HG03354 (cell line): ENCODE results near the gene WWOX.

Source experiments
- ATAC-seq: cut with Tn5 transposase; IDR thresholded peaks from one replicate; pipeline ENCODE4 v1.9.1; 2021; ENCODE audit warnings: mild to moderate bottlenecking; ENCODE audit not compliant: unreplicated experiment, poor library complexity, severe bottlenecking

WWOX gene

DNA sequence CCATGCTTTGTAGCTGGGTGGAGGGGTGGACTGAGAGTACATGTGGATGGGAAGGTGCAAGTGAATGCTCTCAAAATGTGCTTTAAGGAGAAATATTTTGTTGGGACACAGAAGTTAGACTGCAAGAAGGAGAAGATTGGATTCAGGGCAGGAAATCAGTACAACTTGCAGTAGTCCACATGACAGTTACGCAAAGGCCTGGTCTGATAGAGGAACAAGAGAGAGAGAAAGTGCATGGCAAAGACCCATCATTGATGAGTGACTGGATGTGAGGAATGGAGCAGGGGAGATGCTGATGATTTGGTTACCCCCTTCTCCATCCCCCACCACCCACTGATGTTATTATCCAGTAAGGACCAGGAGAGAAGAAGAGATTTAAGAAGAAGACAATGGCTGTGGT, 1028.3 kb downstream of the WWOX start:
- no peak for ATAC-seq

DNA sequence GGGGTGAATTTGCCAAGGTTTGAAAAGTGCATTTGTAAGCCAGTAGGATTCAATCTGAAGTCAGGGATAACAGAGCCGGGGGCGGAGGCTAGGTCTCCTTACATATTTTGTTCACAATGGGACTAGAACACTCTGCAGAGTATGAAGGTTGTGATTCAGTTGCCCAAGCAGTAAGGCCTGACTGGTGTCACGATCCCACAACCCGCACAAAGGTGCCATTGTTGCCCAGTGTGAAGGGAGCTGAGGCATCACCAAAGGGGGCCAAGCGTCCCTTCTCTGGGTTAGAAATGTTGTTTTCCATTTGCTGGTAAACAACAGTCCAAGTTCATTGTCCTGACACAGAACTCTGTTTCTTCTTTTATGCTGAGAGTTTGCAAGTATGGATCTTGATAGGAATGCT, 1029.3 kb downstream of the WWOX start:
- no peak for ATAC-seq

DNA sequence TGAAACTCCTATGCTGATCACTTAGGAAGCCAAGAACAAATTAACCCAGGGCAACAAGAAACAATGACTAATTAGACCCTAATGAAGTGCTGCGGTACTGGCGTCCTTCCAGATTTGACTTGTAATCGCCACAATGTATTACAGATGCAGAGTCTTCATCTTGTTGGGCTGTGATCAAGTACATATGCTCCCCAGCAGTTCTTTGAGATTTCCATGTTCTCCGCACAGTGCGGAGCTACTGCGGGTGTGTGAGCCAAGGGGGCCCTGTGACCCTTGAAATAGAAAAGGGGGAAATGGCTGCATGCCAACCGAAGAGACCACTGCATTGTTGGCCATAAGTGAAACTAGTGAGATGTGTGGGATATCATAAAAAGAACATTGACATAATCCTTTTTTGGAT, 1031.2 kb downstream of the WWOX start:
- no peak for ATAC-seq

DNA sequence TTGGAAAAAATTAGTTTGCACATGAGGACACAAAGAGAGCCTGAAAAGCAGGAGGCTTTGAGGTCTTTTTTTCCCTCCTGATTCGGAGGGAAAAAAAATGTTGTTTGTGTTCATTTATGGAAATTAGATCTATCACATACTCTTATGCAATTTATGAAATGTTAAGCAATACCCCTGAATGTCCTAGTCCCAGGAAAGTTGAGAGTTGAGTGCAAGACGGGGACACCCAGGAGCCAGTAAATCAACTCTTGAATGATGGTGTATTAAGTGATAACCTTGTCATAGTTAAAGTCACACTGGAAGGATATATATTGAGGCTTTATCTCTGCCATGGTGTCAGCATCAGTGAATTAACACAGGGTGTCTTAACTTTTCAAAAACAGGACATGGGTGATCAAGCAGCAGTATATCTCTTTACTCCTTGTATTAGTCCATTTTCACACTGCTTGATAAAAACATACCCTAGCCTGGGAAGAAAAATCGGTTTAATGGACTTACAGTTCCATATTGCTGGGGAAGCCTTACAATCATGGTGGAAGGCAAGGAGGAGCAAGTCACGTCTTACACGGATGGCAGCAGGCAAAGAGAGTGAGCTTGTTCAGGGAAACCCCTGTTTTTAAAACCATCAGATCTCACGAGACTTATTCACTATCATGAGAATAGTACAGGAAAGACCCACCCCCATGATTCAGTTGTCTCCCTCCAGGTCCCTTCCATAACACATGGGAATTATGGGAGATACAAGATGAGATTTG, 1032.0 kb downstream of the WWOX start:
- ATAC-seq = no peak

DNA sequence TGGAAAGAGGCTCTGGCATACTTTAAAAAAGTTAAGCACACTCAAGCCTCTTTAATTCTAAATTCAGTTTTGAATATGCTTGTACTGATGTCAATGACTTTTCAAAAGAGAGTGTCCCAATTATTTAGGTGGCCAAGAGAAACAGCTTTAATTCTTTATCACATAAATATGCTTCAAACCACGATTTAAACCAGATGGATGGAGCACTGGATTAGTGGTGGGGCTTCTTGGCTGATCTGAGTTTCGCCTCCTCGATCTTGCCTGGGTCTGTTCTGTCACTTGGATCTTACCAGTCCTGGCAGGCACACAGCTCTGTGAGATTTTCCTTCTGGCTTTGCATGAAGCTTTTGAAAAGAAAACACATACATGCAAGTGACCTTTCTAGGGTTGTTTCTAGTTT, 1033.2 kb downstream of the WWOX start:
- no peak for ATAC-seq

DNA sequence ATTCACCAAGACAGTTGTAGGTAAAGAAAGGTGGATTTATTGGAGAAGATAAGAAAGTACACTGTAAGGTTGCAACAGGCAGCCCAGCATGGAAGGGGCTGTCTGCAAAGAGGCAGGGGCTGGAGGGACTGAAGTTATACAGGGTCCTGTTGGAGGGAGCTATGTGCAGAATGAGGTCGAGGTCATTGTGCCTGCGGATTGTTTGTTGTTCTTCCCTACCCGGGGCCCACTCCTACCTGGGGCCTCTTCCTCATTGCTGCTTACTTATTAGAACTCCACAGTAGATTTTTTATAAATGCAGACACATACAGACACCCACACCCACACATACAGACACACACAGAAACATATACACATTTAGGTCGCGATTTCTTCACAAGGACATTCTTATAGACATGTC, 1034.8 kb downstream of the WWOX start:
- no peak for ATAC-seq

DNA sequence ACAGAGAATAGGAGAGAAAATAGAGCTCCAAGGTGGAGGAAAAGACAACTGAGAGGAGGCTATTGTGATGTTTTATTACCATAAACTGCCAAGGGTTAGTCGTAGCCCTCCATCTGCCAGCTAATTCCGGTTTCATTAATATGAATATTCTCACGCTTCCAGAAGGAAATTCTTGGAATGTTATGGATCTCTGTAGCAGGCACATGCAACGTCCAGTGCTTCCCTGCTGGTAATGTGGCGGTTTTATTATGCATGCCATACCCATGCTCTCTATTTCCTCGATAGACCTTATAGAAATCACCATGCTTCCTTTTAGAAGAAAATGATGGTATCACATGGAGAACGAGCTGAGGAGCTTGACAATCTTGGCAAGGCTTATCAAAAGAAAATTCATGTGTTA, 1037.5 kb downstream of the WWOX start:
- ATAC-seq = no peak

DNA sequence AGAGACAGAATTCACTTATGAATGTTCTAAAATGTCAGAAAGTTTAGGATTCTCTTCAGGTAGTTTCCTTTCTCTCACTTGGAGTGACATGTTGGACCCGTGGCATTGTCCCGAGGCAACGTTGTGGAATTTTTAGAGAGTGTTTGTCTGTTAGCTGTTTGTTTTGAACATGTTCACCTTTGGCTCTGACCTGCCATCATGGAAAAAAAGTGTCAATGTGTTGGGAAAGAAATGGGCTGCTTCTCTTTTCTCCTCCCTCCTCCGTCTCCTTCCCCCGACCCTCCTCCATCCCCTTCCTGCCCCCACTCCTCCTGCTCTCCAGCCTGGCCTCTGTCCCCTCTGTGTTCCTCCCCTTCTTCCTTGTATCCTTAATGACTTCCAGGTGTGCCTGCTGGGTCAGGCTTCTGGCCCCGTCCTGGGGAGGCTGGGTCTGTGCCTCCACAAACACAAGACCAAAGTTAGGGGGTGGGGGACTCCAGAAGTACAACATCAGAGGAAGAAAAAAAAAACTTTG, 1038.0 kb downstream of the WWOX start:
- no peak for ATAC-seq

DNA sequence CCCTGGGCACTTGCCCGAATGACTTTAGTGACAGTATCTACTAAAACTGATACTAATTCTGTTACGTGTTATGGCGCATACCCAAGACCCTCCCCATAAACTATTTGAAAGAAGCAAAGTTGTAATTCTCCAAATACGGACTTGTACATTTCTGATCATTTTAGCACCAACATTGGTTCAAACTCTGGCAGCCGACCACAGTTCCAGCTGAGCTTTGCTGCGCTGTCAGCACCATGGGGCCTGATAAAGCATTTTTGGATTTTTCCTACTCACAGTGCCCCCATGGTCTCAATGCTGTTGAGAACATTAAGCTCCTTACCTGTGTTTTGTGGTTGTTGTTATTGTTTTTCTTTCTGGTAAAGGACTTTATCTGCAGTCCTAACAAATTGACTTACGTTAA, 1040.3 kb downstream of the WWOX start:
- ATAC-seq = no peak

DNA sequence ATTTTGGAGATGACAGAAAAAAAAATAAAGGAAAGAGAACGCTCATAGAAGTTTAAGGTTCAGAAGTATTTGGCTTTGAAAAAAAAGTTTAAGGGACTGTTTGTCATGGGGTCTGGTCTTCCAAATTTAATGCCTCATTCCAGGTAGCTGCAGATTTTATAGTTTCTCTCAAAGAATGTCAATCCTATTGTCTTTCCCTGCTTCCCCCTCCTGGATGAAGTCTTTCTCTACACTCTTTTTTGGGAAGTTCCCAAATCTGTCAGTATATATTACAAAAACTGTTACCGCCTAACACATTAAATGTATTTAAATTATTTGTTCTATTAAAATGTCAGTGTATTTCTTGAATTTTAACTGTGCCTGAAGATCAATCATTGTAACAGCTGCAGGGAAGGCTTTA, 1043.6 kb downstream of the WWOX start:
- no peak for ATAC-seq

DNA sequence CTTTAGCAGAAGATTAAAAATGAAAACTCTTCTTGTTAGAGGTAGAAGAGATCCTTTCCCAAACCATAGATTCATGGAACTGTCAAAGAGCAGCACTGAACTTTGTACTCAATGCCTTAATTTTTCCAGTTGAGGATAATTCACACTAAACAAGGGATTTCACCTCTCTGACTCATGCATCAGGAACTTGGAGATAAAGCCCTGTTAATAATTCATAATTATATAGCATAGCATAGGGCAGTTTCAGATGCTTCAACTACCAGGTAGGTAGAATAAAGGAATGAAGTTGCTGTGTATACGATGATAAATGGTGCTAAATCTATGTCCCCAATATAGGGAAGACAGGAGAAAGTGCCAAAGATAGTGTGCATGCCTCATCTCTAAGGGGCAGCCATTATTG, 1050.7 kb downstream of the WWOX start:
- no peak for ATAC-seq

DNA sequence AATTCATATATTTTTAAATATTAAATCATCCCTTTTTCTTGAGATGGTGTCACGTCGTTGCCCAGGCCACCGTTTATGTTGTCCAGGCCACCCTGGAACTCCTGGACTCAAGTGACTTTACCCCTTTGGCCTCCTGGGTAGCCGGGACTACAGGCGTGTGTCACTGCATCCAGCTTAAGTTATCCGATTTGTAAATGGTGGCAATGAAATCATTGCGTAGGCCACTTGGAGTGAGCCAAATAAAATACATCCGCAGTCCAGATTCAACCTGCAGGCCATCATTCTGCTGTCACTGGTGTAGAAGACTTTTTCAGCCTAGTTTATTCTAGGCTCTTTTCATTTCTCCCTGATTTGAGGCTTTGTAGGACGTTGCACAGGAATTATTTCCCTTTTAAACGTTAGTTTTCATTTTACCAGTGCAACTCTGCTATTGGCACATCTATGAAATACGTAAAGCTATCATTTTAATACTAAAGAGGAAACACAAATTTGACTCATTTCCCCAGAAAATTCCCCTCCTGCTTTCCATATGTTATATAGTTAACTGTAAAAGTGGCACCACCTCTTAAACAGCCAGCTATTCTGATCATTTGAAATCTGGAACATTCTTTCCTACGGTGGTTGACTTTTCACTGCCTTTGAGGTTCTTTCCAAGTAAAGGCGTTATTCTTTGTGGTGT, 1051.3 kb downstream of the WWOX start:
- ATAC-seq = no peak

DNA sequence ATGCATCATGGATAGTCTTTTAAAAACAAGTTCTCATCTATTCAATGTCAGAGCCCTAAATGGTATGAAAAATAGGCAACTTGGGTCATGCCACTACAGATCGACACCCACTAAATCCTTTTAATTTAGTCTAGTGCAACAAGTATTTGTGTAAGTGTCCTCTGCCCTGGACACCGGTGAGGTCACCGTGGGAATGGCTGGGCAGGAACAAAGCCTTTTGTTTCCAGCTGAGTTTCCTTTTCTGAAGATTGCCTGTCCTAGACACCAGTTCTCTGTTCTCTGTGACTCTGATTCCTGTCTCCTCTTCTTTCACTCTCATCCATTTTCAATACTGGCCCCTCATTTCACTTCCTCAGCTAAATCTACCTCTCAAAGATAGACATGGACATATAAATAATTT, 1054.6 kb downstream of the WWOX start:
- ATAC-seq = no peak

DNA sequence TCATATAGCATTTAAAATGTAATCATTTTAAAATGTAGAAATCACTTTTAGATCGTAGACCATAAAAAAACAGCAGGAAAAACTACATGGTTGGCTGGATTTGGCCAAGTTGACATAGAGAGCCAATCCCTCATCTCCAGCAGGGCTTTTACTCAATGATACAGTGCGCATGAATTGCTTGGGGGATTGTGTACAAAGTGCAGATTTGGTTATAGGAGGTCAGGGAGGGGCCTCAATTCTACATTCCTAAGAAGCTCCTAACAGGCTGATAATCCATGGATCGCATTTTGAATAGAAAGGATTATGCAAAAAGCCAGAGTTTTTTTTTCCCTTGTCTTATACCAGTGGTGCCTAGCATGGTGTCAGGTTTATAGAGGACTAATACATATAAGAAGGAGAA, 1056.0 kb downstream of the WWOX start:
- ATAC-seq = no peak

DNA sequence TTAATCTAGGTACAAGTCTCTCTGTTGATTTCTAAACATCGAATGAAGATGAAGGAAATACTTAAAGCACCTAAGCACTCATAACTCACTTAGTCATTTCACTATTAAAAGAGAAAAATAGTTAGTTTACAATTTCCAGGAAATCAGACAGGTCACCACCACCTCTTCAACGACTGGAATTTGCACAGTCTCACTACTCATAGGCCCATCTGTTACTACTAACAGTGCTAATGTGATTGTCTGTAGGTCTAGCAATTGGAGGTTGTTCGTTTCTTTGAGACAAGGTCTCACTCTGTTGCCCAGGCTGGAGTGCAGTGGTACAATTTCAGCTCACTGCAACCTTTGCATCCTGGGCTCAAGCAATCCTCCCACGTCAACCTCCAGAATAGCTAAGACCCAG, 1056.5 kb downstream of the WWOX start:
- no peak for ATAC-seq

DNA sequence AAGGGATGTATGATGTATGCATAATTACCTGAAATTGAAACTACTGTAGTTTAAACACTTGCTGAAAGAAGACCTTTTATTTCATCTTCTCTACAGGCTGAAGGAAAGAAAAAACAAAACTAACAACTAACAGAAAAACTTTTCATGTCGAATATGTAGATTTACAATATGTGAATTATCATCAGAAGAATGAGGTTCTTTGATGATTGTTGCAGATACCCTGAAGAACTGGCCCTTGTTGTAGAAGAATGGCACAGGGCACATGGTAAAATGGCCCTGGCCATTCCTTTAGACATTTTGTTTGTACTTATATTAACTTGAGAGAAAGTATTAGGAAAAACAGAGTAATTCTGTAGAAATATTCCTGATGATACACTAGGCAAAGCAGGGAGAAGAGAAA, 1057.3 kb downstream of the WWOX start:
- no peak for ATAC-seq

DNA sequence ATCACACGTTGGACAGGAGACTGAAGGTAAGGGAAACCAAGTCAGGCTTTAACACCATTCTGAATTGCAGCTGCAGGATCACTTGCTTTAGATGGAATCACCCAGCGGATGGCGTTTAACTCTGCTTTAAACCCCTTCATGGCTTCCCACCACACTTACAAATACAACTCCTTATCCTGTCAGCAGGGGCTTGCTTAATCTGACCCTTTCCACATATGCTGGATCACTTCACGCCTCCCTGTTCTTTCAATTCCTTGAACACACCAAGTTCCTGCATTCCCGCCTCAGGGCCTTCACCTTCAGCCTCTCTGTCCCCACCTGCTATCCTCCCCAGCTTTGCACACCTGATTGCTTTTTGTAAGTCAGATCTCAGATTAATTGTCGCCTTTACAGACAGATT, 1058.9 kb downstream of the WWOX start:
- ATAC-seq = no peak

DNA sequence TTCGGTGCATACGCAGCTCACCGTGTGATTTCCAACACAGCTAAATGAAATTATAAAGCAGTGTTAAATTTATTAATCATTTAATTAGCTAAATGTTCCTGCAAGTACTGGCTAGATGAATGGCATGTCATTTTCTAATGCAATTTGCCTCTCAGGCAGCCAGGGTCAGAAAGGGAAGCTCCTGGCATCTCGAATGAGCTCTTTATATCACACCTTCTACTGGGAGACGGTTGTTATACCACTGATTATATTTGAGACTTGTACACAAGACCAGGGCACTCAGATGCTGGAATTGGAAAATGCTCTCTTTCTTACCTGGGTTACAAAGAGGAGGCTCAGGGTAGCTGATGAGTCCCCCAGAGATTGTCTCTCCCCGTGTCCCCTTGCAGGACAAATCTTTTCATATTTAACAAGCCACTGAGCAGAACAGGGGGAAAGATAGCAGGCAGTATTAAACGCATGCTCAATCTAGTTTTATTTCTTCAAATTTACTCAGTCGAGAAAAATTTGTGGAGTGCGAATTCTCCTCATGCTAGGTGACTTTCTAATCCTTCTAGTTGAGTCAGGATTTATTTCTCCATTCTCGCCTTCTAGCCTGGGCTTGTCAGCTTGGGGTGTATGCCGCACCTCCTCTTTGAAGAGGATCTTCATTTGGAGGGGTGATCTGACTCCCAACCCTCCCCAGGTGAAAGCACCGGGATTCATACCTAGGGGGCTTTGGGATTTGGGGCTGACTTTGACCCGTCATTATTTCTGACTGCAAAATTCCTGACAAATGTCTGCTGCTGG, 1060.0 kb downstream of the WWOX start:
- ATAC-seq = no peak

DNA sequence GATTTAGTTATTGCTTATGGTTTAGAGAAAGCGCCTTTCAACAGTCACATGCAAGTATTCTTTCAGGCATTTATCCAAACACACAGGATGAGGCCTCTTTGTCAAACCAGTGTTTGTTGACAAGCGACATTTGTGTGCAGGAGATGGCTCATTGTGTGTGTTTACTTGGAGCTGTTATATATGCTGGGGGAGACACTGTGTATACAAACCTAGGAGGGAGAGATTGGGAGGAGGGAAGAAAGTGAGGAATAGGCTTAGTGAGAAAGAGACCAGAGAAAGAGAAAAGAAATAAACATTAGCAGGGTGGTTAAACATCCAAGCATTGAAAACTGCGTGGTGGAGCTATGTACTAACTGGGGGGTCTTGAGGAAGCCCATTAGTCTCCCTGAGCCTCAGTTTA, 1063.5 kb downstream of the WWOX start:
- ATAC-seq = no peak

DNA sequence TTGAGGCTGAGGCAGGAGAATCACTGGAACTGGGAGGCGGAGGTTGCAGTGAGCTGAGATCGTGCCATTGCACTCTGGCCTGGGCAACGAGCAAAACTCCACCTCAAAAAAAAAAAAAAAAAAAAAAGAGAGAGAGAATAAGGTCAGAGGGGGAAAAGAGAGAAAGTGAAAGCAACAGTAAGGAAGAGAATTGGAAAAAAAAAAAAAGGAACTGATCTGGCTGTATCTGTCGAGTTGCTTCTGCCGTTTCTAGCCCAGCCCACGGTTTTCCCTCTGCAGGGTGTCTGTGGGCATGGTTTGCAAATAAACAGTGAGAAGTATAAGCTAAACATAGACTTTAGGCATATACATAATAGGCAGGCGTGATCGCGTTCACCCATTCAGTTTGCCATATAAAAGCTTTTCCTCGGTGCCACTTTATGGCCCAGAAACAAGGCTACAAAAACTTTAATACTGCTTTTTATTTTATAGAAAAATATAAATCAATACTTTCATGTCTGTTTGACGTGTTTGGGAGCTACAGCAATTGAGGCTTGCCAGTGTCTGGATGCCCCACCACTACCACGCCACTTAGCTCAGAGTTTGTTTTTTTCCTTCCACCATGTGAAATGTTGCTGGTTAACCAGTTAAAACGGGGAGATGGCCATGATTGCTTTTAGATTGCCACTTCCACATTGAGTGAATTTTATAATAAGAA, 1064.4 kb downstream of the WWOX start:
- ATAC-seq = no peak
